Endodermal cell (in vitro differentiated cells): Measurements from ENCODE around the gene PTGES. TPM values are rescaled to one million over a fixed set of nuclear protein-coding genes. Genes with fewer than 3 reads are reported as not detected.
"Not testable (repeated sequence)": the region's sequence is repeated elsewhere in the genome, so short reads cannot be mapped to it uniquely, and the experiment has no call there.

Source experiments
- DNase-seq: peaks from one replicate; pipeline ENCODE4 v3.0.0-alpha.2; 2017
- H3K27ac ChIP-seq: 2 replicates; pipeline ENCODE4 v1.5.1; 2013; ENCODE audit warnings: mild to moderate bottlenecking, low read depth, low read length, moderate library complexity
- H3K27me3 ChIP-seq: 2 replicates; pipeline ENCODE4 v1.6.1; 2013; ENCODE audit warnings: mild to moderate bottlenecking, low read length, moderate library complexity; ENCODE audit not compliant: insufficient read depth, control insufficient read depth, poor library complexity, severe bottlenecking
- H3K36me3 ChIP-seq: 2 replicates; pipeline ENCODE4 v1.7.0; 2013; ENCODE audit warnings: mild to moderate bottlenecking, low read length, moderate library complexity; ENCODE audit not compliant: control insufficient read depth, insufficient read depth
- H3K4me1 ChIP-seq: one replicate; pipeline ENCODE4 v1.7.0; 2013; ENCODE audit warnings: low read length; ENCODE audit not compliant: control insufficient read depth, insufficient read depth
- H3K4me3 ChIP-seq: 2 replicates; pipeline ENCODE4 v1.5.1; 2013; ENCODE audit warnings: mild to moderate bottlenecking, low read length, moderate library complexity
- H3K9ac ChIP-seq: 2 replicates; pipeline ENCODE4 v1.6.1; 2013; ENCODE audit warnings: mild to moderate bottlenecking, low read length, moderate library complexity; ENCODE audit not compliant: poor library complexity, severe bottlenecking; ENCODE audit errors: extremely low read depth
- H3K9me3 ChIP-seq: 2 replicates; pipeline ENCODE4 v1.6.1; 2013; ENCODE audit warnings: mild to moderate bottlenecking, low read length, moderate library complexity; ENCODE audit not compliant: control insufficient read depth
- H3K27ac Mint-ChIP-seq: 2 replicates; pipeline ENCODE4 v1.8.0; 2020; ENCODE audit warnings: mixed read lengths
- H3K27me3 Mint-ChIP-seq: 2 replicates; pipeline ENCODE4 v1.8.0; 2021; ENCODE audit warnings: mild to moderate bottlenecking, mixed read lengths; ENCODE audit not compliant: insufficient read depth
- H3K36me3 Mint-ChIP-seq: 2 replicates; pipeline ENCODE4 v1.8.0; 2020; ENCODE audit warnings: low read depth, mixed read lengths
- H3K4me1 Mint-ChIP-seq: 2 replicates; pipeline ENCODE4 v1.8.0; 2020; ENCODE audit warnings: mixed read lengths
- H3K4me3 Mint-ChIP-seq: 2 replicates; pipeline ENCODE4 v1.8.0; 2020; ENCODE audit warnings: mild to moderate bottlenecking, moderate library complexity, mixed read lengths
- H3K9me3 Mint-ChIP-seq: 2 replicates; pipeline ENCODE4 v1.8.0; 2020; ENCODE audit warnings: mild to moderate bottlenecking, mixed read lengths
- CTCF ChIP-seq: fragments of 200-600 bp; sonication (generic); conservative IDR thresholded peaks from 2 replicates; pipeline ENCODE4 v1.5.0; 2021; ENCODE audit warnings: antibody characterized with exemption, mild to moderate bottlenecking
- WGBS, 2 experiments: methylation state at CpG; one replicate each; pipeline versions ENCODE4 v1.1.5 to v1.1.7; 2013; ENCODE audit warnings: missing lambda C conversion rate in 2 of 2, mixed read lengths in 1 of 2; ENCODE audit not compliant: insufficient coverage in 1 of 2, insufficient read length in 1 of 2; 5-methylcytosine and 5-hydroxymethylcytosine counted together
- total RNA-seq, 2 donors: library from RNA; stranded (reverse); fragmentation: NEBNext Ultra II Directional in 1 of 2; extraction: Animal tissue kit (Norgen Biotek cat#: 25700) in 1 of 2; gene quantifications; 2 replicates in 1 of 2; 3 replicates in 1 of 2; pipeline ENCODE4 v1.2.1, GENCODE V29; 2021

Gene PTGES
- total RNA-seq, 2 donors from 2014 or later: 0.29 to 0.62 TPM

- peak; percentile 86 for DNase-seq
- no peaks in the 10 kb centered on the region for H3K4me1 ChIP-seq
- Mint-ChIP-seq H3K4me3 (no peak overlapping the region), H3K4me1 (no peaks in the 10 kb centered on the region), H3K36me3 (no peaks in the 10 kb centered on the region), H3K9me3 (no peaks in the 10 kb centered on the region), H3K27ac (peak overlapping the region; percentile 13), H3K27me3 (peaks cover 2% of the 10 kb centered on the region)
- H3K27me3 ChIP-seq: no peaks in the 10 kb centered on the region
- H3K36me3 ChIP-seq: no peaks in the 10 kb centered on the region
- H3K27ac ChIP-seq: peak overlapping the region; percentile 10
- WGBS, 2 experiments: 70 to 73% methylated on average over 8 to 16 of the region's 16 CpGs
- H3K9me3 ChIP-seq: no peaks in the 10 kb centered on the region
- no peak for TF ChIP-seq CTCF
- no peak overlapping the region for H3K4me3 ChIP-seq
- H3K9ac ChIP-seq: no peak overlapping the region
These were observed 24.3 kb upstream of the PTGES start for GRCh38 chr9:129776938-129777768.

GRCh38 chr9:129776566-129776937 lies 23.7 kb upstream of the PTGES start:
- no peak overlapping the region for H3K4me3 Mint-ChIP-seq
- Histone ChIP-seq H3K27me3 (no peaks in the 10 kb centered on the region), H3K27ac (no peak overlapping the region), H3K9me3 (no peaks in the 10 kb centered on the region), H3K36me3 (no peaks in the 10 kb centered on the region), H3K4me3 (no peak overlapping the region), H3K9ac (no peak overlapping the region), H3K4me1 (no peaks in the 10 kb centered on the region)
- no peak for TF ChIP-seq CTCF
- H3K27ac Mint-ChIP-seq: peak overlapping the region; percentile 13
- no peaks in the 10 kb centered on the region for H3K9me3 Mint-ChIP-seq
- DNase-seq: no peak
- no peaks in the 10 kb centered on the region for H3K4me1 Mint-ChIP-seq
- WGBS, 2 experiments: 84 to 93% methylated on average over 5 to 8 of the region's 8 CpGs
- H3K36me3 Mint-ChIP-seq: no peaks in the 10 kb centered on the region
- peaks cover 2% of the 10 kb centered on the region for H3K27me3 Mint-ChIP-seq

- not testable (repeated sequence) for H3K27ac ChIP-seq, DNase-seq, H3K27ac Mint-ChIP-seq, H3K9me3 Mint-ChIP-seq, H3K4me3 ChIP-seq, H3K9ac ChIP-seq, H3K4me1 Mint-ChIP-seq, H3K4me1 ChIP-seq, H3K27me3 ChIP-seq, H3K36me3 ChIP-seq, H3K4me3 Mint-ChIP-seq, H3K9me3 ChIP-seq, H3K36me3 Mint-ChIP-seq, H3K27me3 Mint-ChIP-seq
- WGBS, 2 experiments: 87 to 93% methylated on average over 2 to 4 of the region's 4 CpGs
These were observed 23.3 kb upstream of the PTGES start for GRCh38 chr9:129776096-129776495.
